ENCODE data around the gene NPIPB2.

DNA sequence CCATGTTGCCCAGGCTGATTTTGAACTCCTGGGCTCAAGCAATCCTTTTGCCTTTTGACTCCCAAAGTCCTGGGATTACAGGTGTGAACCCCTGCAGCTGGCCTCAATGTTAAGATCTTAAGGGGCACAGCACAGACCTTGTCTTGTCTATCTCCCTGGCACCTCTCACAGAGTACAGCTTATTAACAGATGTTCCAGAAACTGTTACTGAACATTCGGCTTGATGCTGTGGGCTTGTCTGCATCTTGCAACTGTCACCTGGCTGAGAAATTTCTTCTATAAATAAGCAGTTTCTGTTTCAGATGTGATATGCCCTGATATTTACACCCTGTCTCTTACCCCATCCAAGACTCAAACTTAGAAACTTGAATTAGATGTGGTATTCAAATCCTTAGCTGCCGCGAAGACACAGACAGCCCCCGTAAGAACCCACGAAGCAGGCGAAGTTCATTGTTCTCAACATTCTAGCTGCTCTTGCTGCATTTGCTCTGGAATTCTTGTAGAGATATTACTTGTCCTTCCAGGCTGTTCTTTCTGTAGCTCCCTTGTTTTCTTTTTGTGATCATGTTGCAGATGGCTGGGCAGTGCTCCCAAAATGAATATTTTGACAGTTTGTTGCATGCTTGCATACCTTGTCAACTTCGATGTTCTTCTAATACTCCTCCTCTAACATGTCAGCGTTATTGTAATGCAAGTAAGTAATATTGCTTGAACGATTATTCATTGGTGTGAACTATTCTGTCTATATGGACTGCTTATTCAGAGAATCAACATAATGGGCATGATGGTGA is 23.1 kb upstream of the NPIPB2 start, which contains the start of gene TNFRSF17:
- TF ChIP-seq, protein P1, sequence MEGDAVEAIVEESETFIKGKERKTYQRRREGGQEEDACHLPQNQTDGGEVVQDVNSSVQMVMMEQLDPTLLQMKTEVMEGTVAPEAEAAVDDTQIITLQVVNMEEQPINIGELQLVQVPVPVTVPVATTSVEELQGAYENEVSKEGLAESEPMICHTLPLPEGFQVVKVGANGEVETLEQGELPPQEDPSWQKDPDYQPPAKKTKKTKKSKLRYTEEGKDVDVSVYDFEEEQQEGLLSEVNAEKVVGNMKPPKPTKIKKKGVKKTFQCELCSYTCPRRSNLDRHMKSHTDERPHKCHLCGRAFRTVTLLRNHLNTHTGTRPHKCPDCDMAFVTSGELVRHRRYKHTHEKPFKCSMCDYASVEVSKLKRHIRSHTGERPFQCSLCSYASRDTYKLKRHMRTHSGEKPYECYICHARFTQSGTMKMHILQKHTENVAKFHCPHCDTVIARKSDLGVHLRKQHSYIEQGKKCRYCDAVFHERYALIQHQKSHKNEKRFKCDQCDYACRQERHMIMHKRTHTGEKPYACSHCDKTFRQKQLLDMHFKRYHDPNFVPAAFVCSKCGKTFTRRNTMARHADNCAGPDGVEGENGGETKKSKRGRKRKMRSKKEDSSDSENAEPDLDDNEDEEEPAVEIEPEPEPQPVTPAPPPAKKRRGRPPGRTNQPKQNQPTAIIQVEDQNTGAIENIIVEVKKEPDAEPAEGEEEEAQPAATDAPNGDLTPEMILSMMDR (IDR thresholded peaks at IDR 0.05): no peak
- no peak for TF ChIP-seq TP53 (CRISPR knock-in tag; IDR thresholded peaks at IDR 0.05)
- no peak for TF ChIP-seq CBX2 (IDR thresholded peaks at IDR 0.05; ENCODE audit: borderline replicate concordance, low read depth)
- TF ChIP-seq CEBPB (IDR thresholded peaks at IDR 0.05): no peak
- TF ChIP-seq MAZ (IDR thresholded peaks at IDR 0.05; ENCODE audit: borderline replicate concordance, low read depth, low read length): no peak
- no peak for TF ChIP-seq FOXS1 (CRISPR knock-in tag; IDR thresholded peaks at IDR 0.05)
- TF ChIP-seq POLR2A (IDR thresholded peaks at IDR 0.05; ENCODE audit: low read length): no peak
- TF ChIP-seq SMC3 (IDR thresholded peaks at IDR 0.05): no peak
- TF ChIP-seq, protein P2, sequence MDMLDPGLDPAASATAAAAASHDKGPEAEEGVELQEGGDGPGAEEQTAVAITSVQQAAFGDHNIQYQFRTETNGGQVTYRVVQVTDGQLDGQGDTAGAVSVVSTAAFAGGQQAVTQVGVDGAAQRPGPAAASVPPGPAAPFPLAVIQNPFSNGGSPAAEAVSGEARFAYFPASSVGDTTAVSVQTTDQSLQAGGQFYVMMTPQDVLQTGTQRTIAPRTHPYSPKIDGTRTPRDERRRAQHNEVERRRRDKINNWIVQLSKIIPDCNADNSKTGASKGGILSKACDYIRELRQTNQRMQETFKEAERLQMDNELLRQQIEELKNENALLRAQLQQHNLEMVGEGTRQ (IDR thresholded peaks at IDR 0.05): no peak
- TF ChIP-seq, protein P3, sequence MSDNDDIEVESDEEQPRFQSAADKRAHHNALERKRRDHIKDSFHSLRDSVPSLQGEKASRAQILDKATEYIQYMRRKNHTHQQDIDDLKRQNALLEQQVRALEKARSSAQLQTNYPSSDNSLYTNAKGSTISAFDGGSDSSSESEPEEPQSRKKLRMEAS (IDR thresholded peaks at IDR 0.05): no peak
- no peak for TF ChIP-seq SREBF2 (IDR thresholded peaks at IDR 0.05)
- no peak for TF ChIP-seq MYC (IDR thresholded peaks at IDR 0.05; ENCODE audit: borderline replicate concordance, low read length)
